GM06990 (cell line): ENCODE data around the gene KCNK7.

ENCODE experiments used
- DNase-seq: peaks from one replicate; pipeline ENCODE4 v3.0.0-alpha.2; 2011; ENCODE audit not compliant: insufficient read length; ENCODE audit errors: extremely low read depth
- H3K27me3 ChIP-seq: replicated peaks from 2 replicates; pipeline ENCODE4 v1.6.0; 2011; ENCODE audit warnings: low read length; ENCODE audit not compliant: control insufficient read depth, insufficient read depth
- H3K36me3 ChIP-seq: 2 replicates; pipeline ENCODE4 v1.5.1; 2011; ENCODE audit warnings: low read length; ENCODE audit not compliant: control insufficient read depth, insufficient read depth
- H3K4me3 ChIP-seq: replicated peaks from 2 replicates; pipeline ENCODE4 v1.5.1; 2011; ENCODE audit warnings: low read depth, mild to moderate bottlenecking, control low read depth, low read length
- CTCF ChIP-seq: IDR thresholded peaks from 2 replicates; pipeline ENCODE4 v1.5.1; 2011; ENCODE audit warnings: low read length, control low read depth, mild to moderate bottlenecking, inconsistent platforms; ENCODE audit not compliant: insufficient read depth, poor library complexity, severe bottlenecking

Gene KCNK7

GRCh38 chr11:65593518-65594414, 1.8 kb downstream of the KCNK7 start:
- Histone ChIP-seq H3K27me3 (no peaks in the 10 kb centered on the region), H3K36me3 (peaks cover 30% of the 10 kb centered on the region), H3K4me3 (no peak overlapping the region)
- TF ChIP-seq CTCF: peak; percentile 78
- no peak for DNase-seq

- H3K4me3 ChIP-seq: no peak overlapping the region
- DNase-seq: no peak
- no peak for TF ChIP-seq CTCF
- H3K36me3 ChIP-seq: peaks cover 24% of the 10 kb centered on the region
- no peaks in the 10 kb centered on the region for H3K27me3 ChIP-seq
Measured at GRCh38 chr11:65592858-65593517, 2.6 kb downstream of the KCNK7 start.

- H3K36me3 ChIP-seq: peaks cover 21% of the 10 kb centered on the region
- H3K27me3 ChIP-seq: no peaks in the 10 kb centered on the region
- no peak for DNase-seq
- H3K4me3 ChIP-seq: no peak overlapping the region
- TF ChIP-seq CTCF: no peak
Measured at GRCh38 chr11:65591939-65592857, 3.4 kb downstream of the KCNK7 start.

GRCh38 chr11:65590240-65590738, 5.3 kb downstream of the KCNK7 start:
- no peak overlapping the region for H3K4me3 ChIP-seq
- H3K27me3 ChIP-seq: no peaks in the 10 kb centered on the region
- TF ChIP-seq CTCF: no peak
- H3K36me3 ChIP-seq: peaks cover 29% of the 10 kb centered on the region
- no peak for DNase-seq

- TF ChIP-seq CTCF: no peak
- DNase-seq: peak; percentile 71
- Histone ChIP-seq H3K27me3 (no peaks in the 10 kb centered on the region), H3K36me3 (peaks cover 29% of the 10 kb centered on the region), H3K4me3 (no peak overlapping the region)
Measured at GRCh38 chr11:65589444-65590239, 6.0 kb downstream of the KCNK7 start.
